Loucy (cell line): ENCODE data around the gene TMIGD3.

Experiments
- H2AFZ ChIP-seq: fragments of 200-600 bp; sonication (generic); 2 replicates; pipeline ENCODE4 v1.6.0; 2016; ENCODE audit warnings: antibody characterized with exemption, mild to moderate bottlenecking, low read length, moderate library complexity
- H3F3A ChIP-seq: fragments of 200-600 bp; 2 replicates; pipeline ENCODE4 v1.6.0; 2016; ENCODE audit warnings: antibody characterized with exemption, low read depth, mild to moderate bottlenecking
- H3K27me3 ChIP-seq: fragments of 200-600 bp; sonication (generic); 2 replicates; pipeline ENCODE4 v1.6.1; 2014; ENCODE audit warnings: low read length, mild to moderate bottlenecking; ENCODE audit not compliant: insufficient read depth, poor library complexity, severe bottlenecking
- H3K36me3 ChIP-seq: fragments of 200-600 bp; sonication (generic); 2 replicates; pipeline ENCODE4 v1.6.1; 2016; ENCODE audit warnings: low read length; ENCODE audit not compliant: insufficient read depth
- H3K4me1 ChIP-seq: fragments of 200-600 bp; sonication (generic); 2 replicates; pipeline ENCODE4 v1.5.1; 2014; ENCODE audit warnings: low read length, mild to moderate bottlenecking; ENCODE audit not compliant: insufficient read depth, poor library complexity, severe bottlenecking
- H3K4me2 ChIP-seq: fragments of 200-600 bp; sonication (generic); 2 replicates; pipeline ENCODE4 v1.6.0; 2014; ENCODE audit warnings: antibody characterized with exemption, low read length, low read depth, mild to moderate bottlenecking; ENCODE audit not compliant: poor library complexity, severe bottlenecking
- H3K4me3 ChIP-seq: fragments of 200-600 bp; sonication (generic); 2 replicates; pipeline ENCODE4 v1.5.1; 2014; ENCODE audit warnings: low read length, mild to moderate bottlenecking, mixed read lengths; ENCODE audit not compliant: poor library complexity, severe bottlenecking
- H3K79me2 ChIP-seq: fragments of 200-600 bp; sonication (generic); 2 replicates; pipeline ENCODE4 v1.6.1; 2014; ENCODE audit warnings: low read length; ENCODE audit not compliant: insufficient read depth
- H3K9ac ChIP-seq: fragments of 200-600 bp; sonication (generic); 2 replicates; pipeline ENCODE4 v1.6.0; 2014; ENCODE audit warnings: mild to moderate bottlenecking, low read depth, low read length, moderate library complexity; ENCODE audit not compliant: poor library complexity, severe bottlenecking
- H3K9me2 ChIP-seq: fragments of 200-600 bp; sonication (generic); replicated peaks from 2 replicates; pipeline ENCODE4 v1.6.1; 2016; ENCODE audit warnings: low read depth, low read length, mixed read lengths
- H3K9me3 ChIP-seq: fragments of 200-600 bp; sonication (generic); 2 replicates; pipeline ENCODE4 v1.6.1; 2014; ENCODE audit warnings: mild to moderate bottlenecking, antibody characterized with exemption, low read length, low read depth; ENCODE audit not compliant: insufficient read depth
- H4K20me1 ChIP-seq: fragments of 200-600 bp; sonication (generic); 2 replicates; pipeline ENCODE4 v1.6.0; 2014; ENCODE audit warnings: antibody characterized with exemption, low read length, mild to moderate bottlenecking; ENCODE audit not compliant: insufficient read depth, poor library complexity, severe bottlenecking
- EZH2phosphoT487 ChIP-seq: fragments of 200-600 bp; IDR thresholded peaks from 2 replicates; pipeline ENCODE4 v1.6.1; 2018; ENCODE audit warnings: antibody characterized with exemption, mild to moderate bottlenecking, moderate library complexity, borderline replicate concordance
- TF ChIP-seq, protein P1 (sequence below): fragments of 200-600 bp; sonication (generic); conservative IDR thresholded peaks from 2 replicates; pipeline ENCODE4 v1.5.1; 2014; ENCODE audit warnings: mild to moderate bottlenecking, antibody characterized with exemption, low read length

The TMIGD3 gene

DNA sequence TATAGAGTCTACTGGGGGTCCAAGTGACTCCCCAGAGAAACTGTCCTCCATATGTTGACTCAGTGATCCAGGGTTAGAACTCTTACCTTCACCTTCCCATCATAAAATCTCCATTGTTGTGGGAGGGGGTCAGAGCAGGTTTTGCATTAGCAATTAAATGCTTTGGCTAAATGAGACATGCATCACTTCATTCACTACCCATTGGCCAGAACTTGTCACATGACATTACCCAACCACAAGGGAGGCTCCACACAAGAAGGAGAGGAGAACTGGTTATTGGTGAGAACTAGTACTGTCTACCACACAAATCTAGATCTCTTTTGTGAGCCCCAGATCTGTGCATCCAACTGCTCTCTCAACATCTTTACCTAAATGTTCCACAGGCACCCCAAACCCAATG, 33.9 kb downstream of the TMIGD3 start:
- no peaks in the 10 kb centered on the region for H3K9me3 ChIP-seq
- no peaks in the 10 kb centered on the region for H3K27me3 ChIP-seq
- no peaks in the 10 kb centered on the region for H3K36me3 ChIP-seq
- H3K4me2 ChIP-seq, result no peak overlapping the region
- H4K20me1 ChIP-seq, result no peaks in the 10 kb centered on the region
- no peak overlapping the region for H3K4me3 ChIP-seq
- peaks cover 25% of the 10 kb centered on the region for H3K4me1 ChIP-seq
- H2AFZ ChIP-seq, result no peak overlapping the region
- TF ChIP-seq, protein P1, sequence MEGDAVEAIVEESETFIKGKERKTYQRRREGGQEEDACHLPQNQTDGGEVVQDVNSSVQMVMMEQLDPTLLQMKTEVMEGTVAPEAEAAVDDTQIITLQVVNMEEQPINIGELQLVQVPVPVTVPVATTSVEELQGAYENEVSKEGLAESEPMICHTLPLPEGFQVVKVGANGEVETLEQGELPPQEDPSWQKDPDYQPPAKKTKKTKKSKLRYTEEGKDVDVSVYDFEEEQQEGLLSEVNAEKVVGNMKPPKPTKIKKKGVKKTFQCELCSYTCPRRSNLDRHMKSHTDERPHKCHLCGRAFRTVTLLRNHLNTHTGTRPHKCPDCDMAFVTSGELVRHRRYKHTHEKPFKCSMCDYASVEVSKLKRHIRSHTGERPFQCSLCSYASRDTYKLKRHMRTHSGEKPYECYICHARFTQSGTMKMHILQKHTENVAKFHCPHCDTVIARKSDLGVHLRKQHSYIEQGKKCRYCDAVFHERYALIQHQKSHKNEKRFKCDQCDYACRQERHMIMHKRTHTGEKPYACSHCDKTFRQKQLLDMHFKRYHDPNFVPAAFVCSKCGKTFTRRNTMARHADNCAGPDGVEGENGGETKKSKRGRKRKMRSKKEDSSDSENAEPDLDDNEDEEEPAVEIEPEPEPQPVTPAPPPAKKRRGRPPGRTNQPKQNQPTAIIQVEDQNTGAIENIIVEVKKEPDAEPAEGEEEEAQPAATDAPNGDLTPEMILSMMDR, result no peak
- no peak for TF ChIP-seq EZH2phosphoT487
- H3K9me2 ChIP-seq, result no peaks in the 10 kb centered on the region
- no peak overlapping the region for H3K9ac ChIP-seq
- peaks cover 8% of the 10 kb centered on the region; the same call in 1 of the 2 replicates for H3F3A ChIP-seq
- H3K79me2 ChIP-seq, result no peaks in the 10 kb centered on the region

DNA sequence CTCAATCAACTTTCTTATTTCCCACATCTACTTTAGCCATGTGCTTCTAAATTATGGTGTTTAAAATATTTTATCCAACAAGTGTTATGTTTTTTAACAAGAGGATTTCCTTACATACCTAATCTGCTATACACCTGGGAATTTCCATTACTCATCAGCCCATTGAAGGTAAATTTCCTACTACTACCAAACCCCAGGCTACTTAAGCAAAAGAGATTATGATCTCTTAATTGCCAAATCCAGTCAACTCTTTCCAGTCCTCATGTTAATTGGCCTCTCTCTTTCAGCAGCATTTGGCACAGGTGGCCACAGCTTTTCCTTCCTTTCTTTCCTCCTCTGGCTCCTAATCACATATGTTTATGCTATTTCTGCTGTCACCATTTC, 34.7 kb downstream of the TMIGD3 start:
- no peak for TF ChIP-seq EZH2phosphoT487
- TF ChIP-seq, protein P1, result 0 out of 2 replicates have a peak, but pooled peaks have one; percentile 14
- H3K4me2 ChIP-seq, result no peak overlapping the region
- H3K4me3 ChIP-seq, result no peak overlapping the region
- H2AFZ ChIP-seq, result no peak overlapping the region
- H3K9me2 ChIP-seq, result no peaks in the 10 kb centered on the region
- peaks cover 25% of the 10 kb centered on the region for H3K4me1 ChIP-seq
- H3K79me2 ChIP-seq, result no peaks in the 10 kb centered on the region
- H3K36me3 ChIP-seq, result no peaks in the 10 kb centered on the region
- no peaks in the 10 kb centered on the region for H3K27me3 ChIP-seq
- no peaks in the 10 kb centered on the region for H4K20me1 ChIP-seq
- H3K9me3 ChIP-seq, result no peaks in the 10 kb centered on the region
- H3F3A ChIP-seq, result peaks cover 5% of the 10 kb centered on the region; the same call in 1 of the 2 replicates
- H3K9ac ChIP-seq, result no peak overlapping the region

DNA sequence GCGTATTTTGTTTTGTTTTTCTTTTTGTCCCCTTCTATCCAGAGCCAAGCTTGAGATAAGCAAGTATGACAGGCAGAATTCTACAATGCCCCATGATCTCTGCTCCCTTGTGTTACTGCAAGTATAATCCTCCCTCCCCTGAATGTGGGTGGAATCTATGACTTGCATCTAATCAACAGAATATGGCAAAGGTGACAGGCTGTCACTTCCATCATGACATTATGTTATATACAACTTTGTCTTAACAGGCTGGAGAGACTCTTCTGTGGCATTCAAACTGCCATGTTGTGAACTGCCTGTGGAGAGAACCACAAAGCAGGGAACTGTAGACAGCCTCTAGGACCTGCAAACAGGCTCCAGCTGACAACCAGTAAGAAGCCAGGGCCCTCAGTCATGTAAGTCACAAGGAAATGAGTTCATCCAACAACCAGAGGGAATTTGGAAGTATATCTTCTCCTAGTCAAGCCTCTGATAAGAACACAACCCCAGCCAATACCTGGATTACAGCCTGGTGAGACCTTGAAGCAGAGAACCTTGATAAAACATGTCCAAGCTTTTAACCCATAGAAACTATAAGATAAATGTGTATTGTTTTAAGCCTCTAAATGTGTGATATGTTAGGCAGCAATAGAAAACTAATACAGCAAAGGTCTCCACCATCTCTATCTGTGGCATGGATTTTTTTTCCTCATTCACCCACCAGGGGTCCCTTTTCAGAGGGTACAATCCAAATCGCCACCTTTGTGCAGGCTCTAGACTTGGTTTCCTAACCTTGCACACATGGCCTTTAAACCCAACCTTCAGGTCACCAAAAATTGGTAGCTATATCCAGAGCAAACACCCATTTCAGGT, 35.3 kb downstream of the TMIGD3 start:
- Histone ChIP-seq H3K4me2 (no peak overlapping the region), H3K27me3 (no peaks in the 10 kb centered on the region), H4K20me1 (no peaks in the 10 kb centered on the region), H3K36me3 (no peaks in the 10 kb centered on the region; the same call in 1 of the 2 replicates), H3K4me1 (peaks cover 25% of the 10 kb centered on the region), H3F3A (peaks cover 4% of the 10 kb centered on the region; the same call in 1 of the 2 replicates), H3K9ac (no peak overlapping the region), H3K79me2 (no peaks in the 10 kb centered on the region), H3K9me3 (no peaks in the 10 kb centered on the region), H3K9me2 (no peaks in the 10 kb centered on the region), H2AFZ (no peak overlapping the region), H3K4me3 (no peak overlapping the region)
- TF ChIP-seq, protein P1, result peak; percentile 49
- TF ChIP-seq EZH2phosphoT487, result no peak
